NK-92 (cell line): Measurements from ENCODE around the gene HEG1.

Experiments
- DNase-seq: peaks from one replicate; lab custom pipeline; 2025; ENCODE audit not compliant: unreplicated experiment; lab: John Stamatoyannopoulos, UW

The HEG1 gene

DNA sequence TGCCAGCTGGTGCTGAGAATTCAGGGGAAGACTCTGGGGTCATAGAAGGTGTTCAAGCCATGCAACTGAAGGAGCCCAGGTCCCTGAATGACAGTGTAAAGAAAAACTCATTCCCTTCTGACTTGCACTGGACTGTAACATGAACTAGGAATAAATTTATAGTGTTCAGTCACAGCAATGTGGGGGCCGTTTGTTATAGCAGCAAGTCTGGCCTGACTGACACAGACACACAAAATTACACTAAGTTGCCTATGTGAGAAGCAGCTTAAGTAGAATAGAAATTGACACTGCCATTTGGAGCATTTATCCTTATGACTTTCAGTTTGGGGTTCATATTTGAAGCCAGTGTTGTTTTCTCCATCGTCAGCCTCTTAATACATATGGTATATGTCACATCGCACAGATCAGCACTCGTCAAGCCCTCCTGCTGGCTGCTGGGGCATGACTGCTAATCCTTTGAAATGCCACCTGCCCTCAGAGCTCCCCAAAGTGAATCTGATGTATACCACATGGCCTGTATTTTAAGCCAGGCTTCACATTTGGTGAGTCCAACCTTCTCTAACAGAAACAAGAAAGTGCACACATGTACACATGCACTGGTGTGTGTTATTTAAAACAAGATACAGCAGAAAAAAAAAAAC lies 17.1 kb upstream of the HEG1 start:
- no peak for DNase-seq

DNA sequence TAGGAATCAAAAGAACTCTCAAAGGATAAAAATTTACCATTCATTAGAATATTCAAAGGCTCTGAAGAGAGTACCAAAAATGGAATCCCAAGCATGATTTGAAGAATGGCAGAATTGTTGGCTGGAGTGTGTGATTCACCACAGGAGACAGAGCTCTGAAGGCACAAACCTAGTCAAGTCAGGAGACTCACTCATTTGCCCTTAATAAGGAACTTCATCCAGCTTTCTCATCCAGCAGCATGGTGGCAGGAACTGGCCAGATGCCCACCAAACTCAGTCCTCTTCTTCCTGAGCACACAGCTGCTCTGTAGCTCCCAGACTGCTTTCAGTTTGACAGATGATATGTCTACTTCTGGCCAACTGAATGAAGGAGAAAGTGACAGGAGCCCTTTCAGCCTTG lies 16.5 kb upstream of the HEG1 start:
- no peak for DNase-seq

DNA sequence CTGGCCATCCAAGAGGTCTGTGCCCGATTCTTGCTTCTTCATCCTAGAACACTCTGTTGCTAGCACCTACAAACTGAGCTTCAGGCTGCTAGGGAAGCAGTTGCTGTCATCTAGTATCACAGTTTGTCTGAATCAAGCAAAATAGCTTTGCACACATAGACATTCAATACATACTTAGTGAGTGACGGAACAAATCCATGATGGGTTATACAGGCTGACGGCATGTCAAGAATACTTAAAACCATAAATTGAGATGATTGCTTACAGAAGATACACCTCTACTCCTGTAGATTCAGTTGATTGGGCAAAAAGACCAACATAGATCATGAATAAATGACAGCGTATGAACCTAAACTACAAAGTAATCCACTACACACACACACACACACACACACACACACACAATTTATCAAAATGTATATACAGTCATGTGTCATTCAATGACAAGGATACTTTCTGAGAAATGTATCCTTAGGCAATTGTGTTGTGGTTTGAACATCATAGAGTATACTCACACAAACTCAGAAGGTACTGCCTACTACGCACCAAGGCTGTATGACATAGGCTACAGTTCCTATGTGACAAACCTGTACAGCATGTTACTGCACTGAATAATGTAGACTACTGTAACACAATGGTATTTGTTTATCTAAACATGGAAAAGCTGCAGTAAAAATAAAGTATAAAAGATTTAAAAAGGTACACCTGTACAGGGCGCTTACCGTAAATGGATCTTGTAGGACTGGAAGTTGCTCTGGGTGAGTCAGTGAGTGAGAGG lies 14.4 kb upstream of the HEG1 start:
- no peak for DNase-seq

DNA sequence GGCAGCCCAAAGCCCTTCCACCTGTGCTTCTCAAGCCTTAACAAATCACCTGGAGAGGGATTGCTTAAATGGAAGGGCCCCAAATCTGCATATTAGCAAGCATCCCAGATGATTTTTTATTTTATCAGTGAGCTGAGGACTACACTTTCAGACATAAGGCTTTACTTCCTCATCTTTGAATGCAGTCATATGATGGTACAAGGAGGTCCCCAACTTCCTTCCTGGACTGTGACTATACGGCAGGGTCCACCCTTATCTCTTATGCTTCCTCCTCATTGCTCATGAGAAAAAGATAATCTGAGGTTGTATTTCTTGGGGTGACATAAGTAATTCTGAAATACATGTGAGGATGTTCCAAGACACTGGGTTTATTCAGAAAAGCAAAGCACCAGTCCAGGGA lies 13.7 kb upstream of the HEG1 start:
- DNase-seq = no peak

DNA sequence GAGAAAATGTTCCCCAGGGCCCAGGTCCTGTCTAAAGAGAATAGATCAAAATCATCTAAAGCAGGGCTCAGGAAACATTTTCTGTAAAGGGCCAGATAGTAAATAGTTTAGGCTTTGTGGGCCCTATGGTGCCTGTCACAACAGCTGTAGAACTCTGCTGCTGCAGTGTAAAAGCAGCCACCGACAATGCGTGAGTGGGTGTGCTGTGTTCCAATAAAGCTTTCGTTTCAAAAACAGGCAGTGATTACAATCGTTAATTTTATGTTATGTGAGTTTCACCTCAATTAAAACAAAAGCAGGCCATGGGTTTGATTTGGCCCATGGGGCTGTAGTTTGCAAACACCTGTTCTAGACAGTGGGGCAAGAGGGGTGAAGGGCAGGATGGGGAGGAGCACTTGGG lies 12.5 kb upstream of the HEG1 start:
- no peak for DNase-seq

DNA sequence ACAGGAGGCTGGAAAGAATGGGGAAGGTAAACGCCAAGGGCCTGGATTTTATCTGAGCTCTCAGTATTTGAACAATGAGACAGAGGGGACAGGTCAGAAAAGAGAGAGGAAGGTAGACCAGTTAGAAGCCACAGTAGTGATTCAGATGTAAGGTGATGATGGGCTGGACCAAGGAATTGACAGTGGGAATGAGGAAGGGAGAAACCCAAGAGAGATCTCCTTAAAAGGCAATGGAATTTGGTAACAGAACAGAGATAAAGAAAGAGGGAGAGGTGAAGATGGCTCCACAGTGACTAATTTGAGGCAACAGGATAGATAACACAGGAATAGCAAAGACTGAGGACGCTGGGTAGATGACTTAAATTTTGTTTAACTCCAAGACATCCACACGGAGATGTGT lies 11.4 kb upstream of the HEG1 start:
- DNase-seq = no peak

DNA sequence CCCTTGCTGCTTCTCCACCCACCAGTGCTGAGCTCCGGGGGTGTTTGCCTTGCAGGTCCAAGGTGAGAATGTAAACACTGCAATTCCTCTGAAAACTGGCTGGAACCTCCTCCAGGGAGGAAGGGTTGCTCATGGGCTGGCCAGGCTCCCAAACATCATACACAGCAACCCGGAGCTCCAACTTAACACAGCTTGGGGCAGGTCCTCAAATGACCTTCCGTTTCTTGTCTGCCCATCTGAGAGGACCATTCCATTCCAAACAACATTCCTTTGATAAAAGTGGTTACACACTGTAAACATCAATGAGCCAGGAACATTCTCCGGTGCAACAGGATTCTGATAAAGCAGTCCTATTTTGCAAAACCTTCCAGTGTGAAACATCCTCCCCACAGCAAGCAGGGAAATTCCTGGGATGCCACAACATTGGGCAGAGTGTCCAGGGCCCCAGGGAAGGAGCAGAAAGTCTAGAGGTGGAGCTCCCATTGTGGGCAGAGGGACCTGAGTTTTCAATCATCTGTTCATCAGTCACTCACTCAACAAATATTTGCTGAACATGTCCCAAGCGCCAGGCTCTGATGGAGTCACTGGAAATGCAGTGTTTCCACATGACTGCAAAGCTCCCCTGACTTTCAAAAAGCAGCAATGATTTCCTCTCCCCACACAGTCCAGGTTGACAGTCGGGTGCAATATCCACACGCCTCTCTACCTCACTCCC lies 7.3 kb upstream of the HEG1 start:
- DNase-seq = no peak

DNA sequence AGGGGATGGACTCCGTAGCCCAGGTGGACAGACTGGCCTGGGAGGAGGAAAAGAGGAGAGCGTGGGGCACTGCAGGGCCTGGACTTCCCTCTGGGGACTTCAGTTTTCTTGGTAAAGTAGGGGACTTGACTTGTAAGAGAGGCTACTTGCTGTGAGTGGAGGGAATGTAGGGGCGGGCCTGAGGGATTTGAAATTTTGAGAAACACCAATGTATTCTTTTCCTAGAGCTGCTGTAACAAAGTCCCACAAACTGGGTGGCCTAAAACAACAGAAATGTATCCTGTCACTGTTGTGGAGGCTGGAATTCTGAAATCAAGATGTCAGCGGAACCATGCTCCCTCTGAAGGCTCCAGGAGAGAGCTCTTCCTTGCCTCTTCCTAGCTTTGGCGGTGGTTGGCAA lies 5.8 kb upstream of the HEG1 start:
- no peak for DNase-seq

DNA sequence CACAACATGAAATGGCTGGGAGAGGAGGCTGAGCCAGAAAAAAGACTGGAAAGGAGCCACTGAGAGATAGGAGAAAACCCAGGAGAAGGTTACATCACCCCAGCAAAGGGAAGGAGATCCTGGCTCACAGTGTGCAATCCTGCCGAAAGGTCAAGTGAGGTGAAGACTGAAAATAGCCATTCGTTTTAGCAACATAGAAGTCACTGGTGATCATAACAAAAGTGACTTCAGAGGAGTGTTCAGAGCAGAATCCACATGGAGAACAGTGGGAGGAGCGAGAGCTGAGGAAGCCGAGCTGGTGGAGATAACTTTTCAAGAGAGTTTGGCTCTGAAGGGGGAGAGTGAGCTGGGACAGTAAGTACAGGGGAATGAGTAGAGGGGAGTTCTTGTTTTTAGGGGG lies 5.4 kb upstream of the HEG1 start:
- no peak for DNase-seq

DNA sequence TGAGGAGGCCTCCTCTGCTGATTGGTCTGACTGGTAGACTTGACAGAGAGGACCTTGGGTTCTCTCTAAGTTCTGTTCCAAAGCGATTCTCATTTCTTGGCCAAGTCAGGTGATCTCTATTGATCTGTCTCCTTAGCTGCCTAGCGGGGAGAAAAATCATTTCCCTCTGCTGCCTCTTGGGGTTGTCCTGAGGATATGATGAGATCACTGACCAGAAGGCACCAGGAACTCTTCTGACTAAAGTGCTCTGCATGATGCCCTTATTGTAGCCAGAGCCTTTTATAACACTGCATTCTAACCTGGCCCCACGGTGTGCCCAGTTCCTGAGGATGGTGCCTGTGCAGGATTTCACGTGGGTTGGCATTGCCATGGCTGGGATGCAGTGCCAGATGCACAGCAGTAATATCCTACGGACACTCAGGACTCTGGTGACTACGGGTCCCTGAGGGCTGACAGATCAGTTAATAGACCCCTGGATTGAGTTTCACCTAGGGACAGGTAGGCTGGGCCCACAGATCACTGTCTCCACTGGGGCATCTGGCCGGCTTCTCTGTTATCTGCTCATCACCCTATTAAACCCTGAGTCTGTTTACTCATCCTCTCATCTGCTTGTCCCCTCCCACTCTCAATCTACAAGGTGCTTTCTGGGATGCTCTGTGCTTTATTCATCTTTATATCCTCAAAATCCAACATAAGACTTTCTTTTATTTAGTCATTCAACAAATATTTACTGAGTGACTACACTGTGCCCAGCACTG lies 3.9 kb upstream of the HEG1 start:
- DNase-seq = no peak

DNA sequence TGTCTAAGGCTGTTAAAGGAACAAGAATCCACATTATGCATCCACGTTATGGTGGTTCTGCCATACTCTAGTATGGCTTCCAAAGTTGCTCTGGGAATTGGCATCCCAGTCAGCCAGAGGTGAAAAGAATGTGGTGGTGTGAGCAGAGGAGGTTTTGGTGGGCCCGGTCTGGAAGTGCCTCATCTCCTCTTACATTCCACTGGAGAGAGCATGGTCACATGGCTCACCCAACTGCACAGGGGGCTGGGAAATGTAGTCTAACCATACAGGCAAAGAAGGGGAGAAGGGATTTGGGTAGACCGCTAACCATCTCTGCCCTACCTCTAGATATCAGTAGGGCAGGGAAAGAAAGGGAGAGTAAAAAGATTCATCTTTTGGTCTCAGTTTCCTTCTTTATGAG lies 3.2 kb upstream of the HEG1 start:
- no peak for DNase-seq

DNA sequence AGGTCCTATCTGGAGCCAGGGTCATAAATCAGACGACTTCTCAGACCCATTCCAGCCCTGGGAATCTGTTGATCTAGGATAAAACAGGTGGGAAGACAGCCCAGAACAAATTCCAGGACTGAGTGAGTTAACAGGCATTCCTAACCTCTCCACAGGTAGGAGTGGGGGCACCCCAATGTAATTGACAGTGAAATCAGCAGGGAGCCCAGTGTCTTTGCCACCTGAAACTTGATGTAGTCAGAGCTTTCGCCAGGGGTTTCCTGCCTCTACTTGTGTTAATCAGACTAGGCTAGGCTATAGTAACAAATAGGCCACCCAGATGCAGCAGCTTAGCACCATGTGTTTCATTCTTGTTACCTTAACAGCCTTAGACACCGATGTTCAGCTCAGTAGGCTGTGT lies 2.7 kb upstream of the HEG1 start:
- no peak for DNase-seq

DNA sequence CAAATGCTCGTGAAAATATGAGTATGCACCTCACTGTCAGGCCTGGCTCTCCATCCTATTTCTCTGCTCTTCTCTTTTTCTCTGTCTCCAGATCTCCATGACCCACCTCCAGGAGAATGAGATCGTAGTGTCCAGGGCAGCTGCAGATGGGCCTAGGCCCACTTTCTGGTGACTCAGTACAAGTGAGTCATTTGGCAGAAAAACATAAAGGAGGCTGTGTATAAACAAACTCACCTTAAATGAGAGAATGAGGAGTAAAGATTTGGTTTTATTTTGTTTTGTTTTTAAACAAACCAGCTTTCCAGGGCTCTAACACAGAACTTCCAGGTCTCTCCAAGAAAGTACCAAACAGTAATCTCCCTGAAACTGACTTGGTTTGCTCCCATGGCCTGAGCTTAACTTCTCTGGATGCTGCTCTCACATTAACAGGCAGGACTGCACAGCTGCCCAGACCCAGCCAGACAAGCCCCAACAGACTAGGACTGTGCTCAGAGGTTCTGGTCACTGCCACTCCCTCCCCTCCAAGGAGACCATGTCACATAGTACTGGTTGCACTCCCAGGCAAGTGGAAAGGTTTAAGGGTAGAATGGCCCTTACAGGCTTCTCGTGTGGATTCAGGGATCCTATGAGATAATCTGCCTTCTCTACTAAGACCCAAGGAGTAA lies 1.5 kb upstream of the HEG1 start:
- DNase-seq = no peak

DNA sequence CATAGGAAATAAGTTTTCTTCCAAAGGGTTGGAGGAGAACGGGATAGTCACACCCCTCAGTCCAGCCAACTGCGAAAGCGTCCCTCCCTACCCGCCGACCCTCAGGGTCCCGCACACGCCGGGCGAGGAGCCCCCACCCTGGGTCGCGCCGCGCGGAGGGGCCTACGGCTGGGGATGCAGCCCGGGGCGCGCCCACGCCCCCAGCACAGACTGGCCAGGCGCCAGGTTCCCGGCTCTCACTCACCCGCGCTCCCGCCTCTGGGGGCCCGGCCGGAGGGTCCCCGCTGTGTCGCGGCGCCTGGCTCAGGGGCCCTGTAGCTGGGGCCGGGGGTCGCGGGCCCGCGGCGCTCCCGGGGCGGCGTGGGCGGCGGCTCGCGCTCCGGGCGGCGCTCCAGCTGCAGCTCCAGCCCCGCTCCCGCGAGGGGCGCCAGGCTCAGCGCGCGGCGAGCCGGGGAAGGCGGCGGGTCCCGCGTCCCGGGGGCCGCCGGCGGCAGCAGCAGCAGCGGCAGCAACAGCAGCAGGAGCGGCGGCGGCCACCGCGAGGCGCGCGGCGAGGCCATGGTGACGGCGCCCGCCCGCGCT lies 375 bp downstream of the HEG1 start:
- DNase-seq = no peak

DNA sequence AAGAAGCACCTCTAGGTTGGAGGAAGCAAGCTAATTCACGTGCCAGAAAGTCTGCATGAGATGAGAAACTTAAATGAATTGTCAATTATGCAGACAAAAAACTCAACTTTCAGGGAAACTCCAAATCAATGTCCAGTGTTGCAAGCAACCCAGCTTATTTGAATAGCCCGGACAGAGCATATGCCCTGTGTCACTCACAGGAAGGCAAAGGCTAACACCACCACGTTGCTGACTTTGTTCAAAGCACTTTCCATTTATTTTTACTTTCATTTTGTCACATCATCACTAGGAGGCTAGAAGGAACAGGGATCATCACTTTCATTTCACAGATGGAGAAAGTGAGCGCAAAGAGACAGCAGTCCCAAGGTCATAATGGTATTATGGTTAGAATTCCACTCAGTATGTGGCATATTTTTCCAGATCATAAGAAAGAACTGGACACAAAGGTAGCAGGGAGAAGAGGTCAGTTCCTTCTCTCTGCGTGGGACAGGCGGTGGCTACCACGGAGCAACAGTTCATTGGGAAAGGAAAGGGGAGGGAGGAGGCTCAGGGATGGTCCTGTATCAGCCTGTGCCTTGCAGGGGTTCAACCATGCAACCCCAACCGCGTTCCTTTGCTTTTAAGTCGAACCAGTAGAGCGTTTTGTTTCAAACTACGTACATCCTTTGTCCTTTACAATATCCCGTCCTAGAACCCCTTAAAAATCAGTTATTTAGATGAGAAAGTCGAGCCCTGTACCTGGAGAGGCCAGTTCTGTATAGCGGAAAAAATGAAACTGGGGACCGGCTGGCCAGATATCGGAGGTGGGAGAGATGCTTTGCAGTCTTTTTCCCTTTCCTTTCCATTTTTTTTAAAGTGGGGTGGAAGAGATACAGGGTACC lies 1.1 kb downstream of the HEG1 start:
- DNase-seq = no peak

DNA sequence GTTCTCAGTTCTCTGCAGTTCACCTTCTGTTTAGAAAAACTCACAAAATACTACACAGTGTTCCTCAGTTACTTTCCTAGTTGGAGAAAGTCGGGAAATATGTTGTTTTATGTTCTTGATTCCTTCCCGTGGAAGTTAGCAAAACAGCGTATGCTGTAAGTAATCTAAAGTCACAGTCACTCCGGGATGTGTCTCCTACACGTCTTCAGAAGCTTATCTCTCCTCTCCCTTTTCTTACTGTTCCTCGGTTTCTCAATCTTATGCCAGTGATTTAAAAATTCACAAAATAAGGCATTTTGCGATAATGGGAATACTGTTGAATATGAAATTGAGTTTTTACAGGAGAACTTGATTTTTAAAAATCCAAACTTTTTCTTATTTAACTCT lies 1.7 kb downstream of the HEG1 start:
- no peak for DNase-seq

DNA sequence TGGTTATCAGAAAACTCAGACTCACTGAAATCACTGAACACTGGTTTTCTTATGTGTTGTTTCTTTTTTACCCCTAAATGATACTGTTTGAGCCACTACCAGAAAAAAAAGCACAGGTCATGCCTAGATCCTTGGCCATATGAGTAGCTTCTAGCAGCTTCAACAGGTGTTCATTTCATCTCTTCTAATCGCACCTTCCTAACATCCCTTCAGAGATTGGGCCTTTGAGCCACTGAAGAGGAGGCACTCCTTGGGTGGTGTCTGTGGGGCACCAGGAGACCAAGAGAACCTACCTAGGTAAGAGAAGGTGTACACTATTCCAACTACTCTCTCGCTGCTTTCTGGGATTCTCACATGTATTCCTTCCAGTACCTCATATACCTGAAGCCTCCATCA lies 2.5 kb downstream of the HEG1 start:
- no peak for DNase-seq

DNA sequence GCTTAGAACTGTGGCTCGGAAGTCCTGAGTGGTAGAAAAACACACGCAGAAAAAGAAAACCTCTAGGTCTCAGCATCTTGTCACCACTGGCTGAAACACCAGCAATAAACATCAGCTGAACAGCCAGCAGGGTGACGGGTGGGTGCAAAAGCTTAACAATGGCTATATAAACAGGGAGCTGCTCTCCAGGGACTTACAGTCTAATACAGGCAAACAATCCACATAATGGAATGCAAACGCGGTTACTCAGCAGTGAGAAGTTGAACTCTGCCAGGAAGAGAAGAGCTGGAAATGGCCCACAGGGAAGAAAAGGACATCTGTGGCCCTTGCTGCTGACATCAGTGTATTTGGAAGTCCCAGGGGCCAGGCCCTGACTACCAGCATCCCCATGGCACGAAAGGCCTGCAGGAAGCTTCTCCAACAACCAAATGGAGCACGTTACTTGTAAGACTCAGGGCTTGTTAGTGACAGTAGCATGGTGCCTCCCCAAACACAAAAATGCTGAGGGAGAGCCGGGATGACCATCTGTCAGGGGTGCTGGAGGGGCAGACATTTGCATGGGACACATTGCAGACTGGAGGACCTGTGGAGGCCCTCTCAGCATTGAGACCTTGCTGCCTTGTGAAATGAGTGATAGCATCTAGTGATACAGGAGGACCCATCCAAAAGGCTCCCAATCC lies 3.0 kb downstream of the HEG1 start:
- DNase-seq = no peak
